HG03342 (cell line): ENCODE data around the gene AGER.
"Not testable (repeated sequence)": the region's sequence is repeated elsewhere in the genome, so short reads cannot be mapped to it uniquely, and the experiment has no call there.

Experiments
- ATAC-seq: cut with Tn5 transposase; IDR thresholded peaks from one replicate; pipeline ENCODE4 v1.9.1; 2021; ENCODE audit warnings: mild to moderate bottlenecking, moderate library complexity; ENCODE audit not compliant: unreplicated experiment

AGER gene

DNA sequence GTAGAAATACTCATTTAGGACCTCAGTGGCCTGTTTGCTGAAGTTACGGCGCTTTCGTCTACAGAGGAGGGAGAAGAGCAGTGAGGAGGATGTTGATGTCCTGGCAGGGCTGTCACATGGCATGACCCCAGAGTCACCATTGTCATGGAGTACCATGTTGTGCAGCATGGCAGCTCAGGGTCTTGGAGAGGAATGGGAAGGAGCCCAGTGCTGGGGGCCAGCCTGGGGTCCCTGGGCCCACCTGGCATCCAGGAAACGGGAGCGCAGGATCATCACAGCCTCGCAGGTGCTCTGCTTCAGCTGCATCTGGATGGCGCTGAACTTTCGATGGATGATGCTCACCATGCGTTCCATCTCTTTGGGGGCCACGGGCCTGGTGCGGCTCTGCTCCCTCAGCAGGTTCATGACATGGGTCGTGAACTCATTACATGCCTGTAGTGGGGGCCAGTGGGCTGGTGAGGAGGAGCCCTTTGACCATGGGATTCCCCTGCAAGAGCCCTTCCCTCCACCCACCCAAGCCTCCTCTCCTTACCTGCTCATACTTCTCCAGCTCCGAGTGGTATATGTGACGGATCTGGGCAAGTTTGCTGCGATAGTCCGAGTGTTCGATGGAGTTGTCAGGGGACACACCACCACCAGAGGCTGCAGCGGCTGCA, 3.8 kb upstream of the AGER start:
- not testable (repeated sequence) for ATAC-seq

DNA sequence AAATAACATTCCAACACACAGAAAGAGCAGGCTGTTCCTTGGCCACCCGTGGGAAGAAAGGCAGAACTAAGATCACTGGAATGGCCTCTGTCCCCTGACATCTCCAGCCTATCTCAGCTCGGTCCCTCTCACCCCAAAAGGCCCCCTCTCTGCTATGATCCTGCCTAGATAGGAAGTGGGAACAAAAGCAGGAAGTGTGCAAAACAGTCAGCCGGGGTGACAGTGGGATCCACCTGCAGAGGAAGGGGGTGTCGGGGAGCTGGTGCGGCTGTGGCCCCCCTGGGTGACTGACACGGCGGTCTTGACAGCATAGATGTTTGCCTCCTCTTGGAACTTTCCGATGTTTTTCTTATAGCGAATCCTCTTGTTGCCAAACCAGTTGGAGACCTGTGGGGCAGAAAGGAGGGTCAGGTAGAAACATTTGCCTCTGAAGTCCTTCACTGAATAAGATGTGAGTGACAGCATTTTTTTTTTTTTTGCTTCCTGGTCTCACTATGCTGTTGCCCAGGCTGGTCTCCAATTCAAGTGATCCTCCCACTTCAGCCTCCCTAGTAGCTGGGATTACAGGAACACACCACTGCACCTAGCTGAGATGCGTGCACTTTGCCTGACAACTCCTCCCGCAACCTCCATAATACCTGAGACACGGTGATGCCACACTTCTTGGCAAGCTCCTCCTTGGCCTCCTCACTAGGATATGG, 3.1 kb upstream of the AGER start:
- no peak for ATAC-seq

DNA sequence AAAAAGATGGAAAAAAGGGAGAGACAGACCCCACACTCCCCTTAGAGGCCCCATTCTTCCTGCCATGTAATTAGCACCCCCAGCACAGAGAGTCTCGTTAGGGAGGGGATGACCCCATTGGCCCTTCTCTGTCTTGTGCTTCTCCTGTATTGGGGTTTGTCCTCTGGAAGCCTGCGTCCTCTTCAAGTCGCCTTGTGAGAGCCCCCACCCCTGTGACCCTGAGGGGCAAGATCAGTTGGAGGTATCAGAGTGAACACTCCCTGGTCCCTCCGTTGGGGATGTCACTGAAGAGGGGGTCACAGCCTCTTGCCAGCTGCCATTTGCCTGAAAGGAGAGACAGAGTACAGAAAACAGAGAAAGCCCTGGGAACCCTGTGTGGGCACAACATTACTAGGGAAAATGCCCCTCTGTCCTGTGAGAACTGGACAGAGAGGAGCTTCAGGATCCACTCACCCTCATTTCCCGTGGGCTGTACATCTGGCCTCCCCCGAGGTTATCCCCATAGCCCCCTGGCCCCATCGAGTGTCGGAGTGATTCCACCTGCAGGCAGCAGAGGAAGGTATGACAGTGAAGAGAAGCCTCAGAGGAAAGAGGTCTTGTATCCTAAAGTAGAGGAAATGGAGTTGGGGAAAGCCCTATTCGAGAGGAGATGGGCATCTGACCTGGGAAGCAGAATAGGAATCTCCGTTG, 2.2 kb upstream of the AGER start:
- ATAC-seq, result not testable (repeated sequence)

DNA sequence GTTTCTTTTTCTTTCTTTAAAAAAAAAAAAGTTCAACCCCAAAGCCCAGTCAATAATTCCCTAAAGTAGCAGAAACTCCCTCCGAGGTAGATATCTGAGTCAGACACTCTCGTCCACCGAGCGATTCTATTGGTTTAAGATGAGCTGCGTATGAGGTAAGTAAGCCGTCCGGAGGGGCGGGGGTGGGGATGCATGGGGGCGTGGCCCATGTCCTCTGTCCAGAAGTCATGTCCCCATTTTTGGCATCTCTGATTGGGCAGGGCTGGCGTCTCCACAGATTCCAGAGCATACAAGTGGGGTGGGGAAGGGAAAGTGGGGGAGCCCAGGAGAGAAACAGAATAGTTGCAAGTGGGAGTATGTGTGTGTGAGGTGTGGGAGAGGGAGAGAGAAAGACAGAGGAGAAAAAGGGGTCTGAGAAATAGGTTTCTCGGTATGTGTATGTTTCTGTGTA, 1.7 kb upstream of the AGER start:
- ATAC-seq, result not testable (repeated sequence)

DNA sequence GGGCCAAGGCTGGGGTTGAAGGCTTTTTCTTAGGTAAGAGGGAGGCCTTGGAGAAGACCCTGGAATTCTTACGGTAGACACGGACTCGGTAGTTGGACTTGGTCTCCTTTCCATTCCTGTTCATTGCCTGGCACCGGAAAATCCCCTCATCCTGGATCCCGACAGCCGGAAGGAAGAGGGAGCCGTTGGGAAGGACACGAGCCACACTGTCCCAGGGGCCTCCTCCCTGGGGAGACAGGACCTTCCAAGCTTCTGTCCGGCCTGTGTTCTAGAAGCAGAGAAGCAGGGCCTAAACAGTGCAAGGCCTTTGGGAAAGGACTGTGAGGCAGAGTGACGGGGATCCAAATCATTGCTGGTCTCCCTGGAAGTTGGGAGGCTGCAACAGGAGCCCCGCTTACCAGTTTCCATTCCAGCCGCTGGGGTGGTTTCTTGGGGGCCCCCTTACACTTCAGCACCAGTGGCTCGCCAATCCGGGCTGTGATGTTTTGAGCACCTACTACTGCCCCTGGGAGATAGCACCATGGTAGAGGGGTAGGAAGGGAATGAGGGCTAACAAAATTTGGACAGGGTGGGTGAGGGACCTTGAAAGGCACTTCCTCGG, 470 bp downstream of the AGER start:
- ATAC-seq, result no peak

DNA sequence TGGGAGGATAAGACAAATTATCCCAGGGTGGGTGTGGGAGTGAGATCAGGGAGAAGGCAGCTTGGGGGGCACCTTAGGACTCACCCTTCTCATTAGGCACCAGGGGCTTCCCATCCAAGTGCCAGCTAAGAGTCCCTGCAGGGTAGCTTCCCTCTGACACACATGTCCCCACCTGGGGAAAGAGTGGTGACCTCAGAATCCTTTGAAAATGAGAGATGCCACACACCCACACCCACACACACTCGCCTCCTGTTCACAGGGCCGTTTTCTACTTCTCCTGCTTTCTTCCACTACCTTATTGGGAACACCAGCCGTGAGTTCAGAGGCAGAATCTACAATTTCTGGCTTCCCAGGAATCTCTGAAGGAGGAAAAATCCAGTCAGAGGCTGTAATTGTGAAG, 1.0 kb downstream of the AGER start:
- ATAC-seq, result no peak

DNA sequence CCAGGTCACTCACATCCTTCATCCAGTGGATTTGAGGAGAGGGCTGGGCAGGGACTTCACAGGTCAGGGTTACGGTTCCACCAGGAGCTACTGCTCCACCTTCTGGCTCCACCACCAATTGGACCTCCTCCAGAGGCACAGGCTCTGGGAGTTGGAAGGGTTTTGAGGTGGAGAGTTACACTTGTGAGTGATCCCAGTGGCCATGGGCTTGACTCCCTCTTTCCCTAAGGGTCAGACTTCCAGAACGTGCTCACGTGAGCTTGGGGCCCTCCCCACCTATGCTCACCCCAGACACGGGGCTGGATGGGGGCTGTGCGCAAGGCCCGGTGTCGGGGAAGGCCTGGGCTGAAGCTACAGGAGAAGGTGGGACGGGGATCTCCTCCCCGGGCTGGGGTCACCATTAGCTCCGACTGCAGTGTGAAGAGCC, 1.5 kb downstream of the AGER start:
- ATAC-seq, result no peak

DNA sequence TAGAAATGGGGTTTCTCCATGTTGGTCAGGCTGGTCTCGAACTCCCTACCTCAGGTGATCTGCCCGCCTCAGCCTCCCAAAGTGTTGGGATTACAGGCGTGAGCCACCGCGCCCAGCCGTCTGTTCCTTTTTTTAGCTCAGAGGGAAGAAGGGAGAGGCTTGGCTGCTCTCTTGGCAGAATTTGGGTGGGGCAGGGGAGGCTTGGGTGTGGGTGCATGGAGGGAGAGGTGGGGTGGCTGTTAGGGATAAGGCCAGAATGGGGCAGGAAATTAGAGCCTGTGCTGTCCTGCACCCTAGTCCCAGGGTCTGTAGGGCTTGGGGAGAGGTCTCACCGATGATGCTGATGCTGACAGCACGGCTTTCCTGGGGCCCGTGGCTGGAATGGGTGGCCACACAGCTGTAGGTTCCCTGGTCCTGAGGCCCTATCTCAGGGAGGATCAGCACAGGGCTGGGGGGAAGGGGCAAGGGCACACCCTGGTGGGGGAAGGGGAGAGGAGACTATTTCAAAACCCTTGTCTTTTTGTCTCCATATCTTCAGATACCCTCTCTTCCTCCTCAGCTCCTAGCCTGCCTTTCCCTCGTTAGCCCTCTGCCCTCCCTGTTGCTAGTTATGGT, 2.0 kb downstream of the AGER start:
- ATAC-seq, result no peak

DNA sequence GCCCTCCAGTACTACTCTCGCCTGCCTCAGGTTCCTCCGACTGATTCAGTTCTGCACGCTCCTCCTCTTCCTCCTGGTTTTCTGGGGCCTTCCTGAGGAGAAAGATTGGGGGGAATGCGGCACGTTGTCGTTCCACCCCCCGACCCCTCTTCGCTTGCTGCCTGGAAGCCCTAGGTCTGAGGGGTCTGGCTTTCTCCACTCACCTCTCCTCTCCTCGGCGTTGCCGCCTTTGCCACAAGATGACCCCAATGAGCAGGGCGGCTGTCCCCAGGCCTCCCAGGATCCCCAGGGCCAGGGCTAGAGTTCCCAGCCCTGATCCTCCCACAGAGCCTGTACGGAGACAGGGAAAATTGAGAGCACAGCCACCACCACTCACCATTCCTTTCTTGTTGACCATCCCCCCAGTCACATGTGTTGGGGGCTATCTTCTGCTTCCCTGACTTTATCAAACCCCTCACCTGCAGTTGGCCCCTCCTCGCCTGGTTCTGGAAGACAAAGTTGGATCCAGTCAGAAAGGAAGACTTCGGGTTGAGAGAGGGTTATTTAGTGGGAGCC, 2.8 kb downstream of the AGER start:
- no peak for ATAC-seq

DNA sequence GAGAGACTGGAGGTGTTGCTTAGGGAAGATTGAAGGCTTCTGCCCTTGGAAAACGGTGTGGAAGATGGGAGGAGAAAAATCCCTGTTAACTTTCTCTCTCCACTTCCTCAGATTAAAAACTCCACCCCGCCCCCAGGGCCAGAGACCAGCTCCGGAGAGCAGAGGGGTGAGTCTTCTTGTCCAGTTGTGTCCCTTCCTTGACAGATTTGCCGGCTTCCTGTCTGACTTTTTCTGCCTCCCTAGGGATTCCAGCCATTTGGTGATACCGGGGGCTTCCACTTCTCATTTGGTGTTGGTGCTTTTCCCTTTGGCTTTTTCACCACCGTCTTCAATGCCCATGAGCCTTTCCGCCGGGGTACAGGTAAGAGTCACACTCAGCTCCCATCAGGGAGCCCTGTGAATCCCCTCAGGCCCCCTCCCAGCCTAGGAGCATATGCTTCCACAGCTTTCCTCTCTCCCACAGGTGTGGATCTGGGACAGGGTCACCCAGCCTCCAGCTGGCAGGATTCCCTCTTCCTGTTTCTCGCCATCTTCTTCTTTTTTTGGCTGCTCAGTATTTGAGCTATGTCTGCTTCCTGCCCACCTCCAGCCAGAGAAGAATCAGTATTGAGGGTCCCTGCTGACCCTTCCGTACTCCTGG, 4.2 kb downstream of the AGER start:
- ATAC-seq, result no peak

DNA sequence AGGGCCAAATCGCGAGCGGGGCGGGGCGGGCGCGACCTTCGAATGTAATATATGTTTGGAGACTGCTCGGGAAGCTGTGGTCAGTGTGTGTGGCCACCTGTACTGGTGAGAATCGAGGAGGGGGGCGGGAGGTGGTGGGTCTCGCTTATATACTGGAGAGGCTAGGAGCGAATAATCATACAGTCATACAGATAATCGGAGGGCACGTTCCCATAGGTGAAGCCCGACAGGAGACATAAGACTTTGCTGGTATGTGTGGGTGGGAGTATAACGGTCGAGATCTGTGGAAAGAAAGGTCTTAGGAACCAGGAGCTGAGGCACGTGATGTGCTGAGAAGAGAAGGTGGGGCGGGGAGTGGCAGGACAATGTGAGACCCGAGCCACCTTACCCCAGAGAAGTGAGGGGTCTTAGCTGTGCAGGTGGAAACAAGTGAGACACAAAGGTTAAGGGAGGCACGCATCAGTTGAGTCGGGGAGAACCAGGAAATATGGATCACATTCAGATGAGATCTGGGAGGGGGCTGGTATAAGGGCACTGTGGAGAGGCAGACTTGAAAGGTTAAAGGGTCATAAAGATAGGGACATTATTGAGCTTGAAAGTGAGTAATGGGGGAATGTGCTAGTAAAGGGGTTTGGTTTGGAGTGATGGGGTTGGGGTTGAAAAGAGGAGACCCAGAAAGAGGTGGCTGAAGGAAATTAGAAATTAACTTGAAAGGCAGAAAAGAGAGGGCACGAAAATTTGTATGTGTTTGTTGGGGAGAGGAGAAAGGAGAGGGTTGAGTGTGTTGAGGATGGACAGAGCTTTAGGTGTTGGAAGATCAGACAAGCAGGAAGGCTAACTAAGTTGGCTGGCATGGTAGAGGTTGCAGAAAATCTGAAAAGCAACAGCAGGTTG, 5.3 kb downstream of the AGER start:
- no peak for ATAC-seq

DNA sequence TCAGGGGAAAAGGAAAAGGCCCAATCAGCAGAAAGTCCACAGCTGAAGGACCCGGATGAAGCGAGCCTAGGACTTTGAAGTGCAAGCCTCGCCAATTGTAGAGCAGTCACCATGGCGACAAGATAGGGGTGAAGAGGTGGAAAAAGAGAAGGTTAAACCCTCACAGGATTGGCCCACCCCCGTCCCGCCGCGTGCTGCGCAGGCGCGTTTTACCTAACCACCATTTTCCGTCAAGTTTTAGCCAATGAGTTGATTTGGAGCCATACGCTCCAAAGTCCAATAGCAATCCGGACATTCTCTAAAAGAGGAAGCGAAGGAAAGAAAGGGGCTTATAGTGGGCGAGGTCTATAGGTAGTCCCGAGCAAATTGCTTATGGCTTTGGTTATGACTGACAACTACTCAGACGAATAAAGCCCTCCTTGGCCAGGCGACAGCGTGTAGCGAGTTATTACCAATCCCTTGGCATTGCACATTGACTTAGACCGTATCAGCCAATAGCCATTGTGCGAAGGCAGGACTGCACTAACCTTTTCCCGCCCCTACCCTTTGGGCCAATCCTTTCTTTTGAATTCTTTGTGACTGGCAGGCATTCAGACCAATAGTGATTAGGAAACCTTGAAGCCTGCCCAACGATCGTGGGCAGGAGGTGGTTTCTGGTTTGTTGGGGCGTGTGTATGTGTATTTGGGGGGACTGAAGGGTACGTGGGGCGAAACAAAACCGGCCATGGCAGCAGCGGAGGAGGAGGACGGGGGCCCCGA, 6.1 kb downstream of the AGER start, which contains the start of gene RNF5:
RNF5 (plus strand) TSS at position 618 of the 759 bp plus-strand sequence; CDS start at position 725, 107 bp downstream.
- peak; percentile 70 for ATAC-seq

DNA sequence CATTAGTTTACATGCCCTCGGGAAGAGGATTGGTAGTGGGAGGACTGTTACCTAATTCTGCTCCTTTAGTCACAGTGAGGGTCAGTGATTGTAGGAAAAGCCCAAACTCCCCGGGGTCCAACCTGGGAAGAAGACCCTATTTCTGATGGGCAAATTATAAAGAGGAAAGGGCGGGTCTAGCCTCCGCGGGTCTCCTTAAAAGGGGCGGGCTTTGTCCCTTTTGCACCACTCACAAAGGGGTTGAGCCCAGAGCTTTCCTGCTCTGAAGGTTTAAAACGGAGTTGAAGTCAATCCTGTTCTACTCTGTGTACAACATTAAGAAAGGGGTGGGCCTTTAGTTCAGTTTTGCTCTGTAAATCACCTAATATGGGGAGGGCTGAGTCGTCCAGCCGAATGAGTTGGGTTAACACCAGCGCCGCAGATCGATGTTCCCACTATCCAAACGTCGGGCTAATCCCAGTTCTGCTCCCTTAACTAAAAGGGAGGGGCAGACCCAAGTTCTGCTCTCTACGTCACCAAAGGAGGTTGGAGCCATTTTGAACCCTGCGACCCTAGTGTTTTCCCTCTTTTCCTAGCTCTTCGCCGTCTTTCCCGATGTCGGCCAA, 6.8 kb downstream of the AGER start:
- no peak for ATAC-seq

DNA sequence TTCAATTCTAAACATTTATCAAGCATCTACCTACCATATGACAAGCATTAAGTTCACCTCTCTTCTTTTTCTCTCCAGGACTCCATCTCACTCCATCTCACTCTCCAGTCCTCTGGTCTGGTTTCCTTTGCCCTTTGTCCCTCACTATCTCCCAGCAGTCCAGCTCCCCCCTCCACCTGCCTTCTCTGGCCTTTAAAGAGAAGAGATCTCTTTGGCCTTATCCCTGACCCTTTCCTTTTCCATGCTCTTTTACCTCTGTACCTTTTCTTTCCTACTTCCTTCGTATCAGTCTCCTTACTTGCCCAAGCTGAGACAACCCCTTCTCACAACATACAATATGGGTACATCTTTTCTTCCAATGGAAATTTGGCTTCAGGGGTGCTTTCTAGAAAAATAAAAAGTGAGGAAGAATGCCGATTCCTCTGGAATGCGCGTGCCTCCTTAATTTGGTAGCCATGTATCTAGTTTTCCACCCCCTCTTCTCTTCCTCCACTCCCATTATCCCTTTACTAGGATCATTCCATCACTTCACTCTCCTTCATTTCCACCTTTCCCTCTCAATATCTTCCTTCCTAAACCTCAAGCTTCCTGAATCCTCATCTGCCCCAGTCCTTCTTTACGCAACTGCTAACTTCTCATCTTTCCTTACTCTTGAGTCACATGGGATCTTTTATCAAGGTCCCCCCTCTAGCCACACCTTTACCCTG, 7.4 kb downstream of the AGER start:
- no peak for ATAC-seq

DNA sequence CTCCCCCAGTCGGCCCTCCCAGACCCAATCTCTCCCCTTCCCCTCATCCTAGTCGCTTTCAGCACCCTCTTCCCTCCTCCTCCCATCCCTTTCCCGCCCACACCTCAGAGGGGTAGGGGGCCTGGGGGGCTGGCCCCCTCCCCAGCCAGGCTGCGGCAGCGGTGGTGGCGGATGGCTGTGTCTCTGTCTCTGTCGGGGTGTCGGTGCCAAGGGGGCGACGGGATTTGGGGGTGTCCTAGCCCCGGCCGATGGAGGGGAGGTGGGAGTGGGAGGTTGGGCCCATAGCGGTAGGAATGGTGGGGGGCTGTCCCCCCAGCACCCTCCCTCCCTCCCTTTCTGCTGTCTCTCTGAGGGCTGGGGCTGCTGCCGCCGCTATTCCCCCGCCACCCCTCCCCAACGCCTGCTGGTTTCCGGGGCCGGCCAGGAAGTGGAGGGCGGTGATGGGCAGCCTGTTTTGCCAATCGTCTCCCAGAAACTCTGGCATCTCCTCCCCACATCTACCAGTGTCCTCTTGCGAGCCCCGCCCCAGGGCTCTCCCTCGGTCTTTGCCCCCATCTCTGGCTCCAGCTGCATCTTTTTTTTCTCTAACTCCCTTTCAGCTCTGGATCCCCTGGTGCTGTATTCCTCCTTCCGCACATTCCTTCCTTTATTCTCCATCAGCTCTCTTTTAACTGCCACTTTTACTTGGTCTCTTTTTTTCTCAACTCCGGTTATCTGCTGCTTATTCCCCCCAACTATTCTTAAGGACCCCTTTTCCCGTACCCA, 8.2 kb downstream of the AGER start, which contains the start of gene AGPAT1:
AGPAT1 (minus strand) TSS at position 374 of the 765 bp plus-strand sequence. CDS start 4,588 bp downstream, outside the sequence.
- peak; percentile 42 for ATAC-seq

DNA sequence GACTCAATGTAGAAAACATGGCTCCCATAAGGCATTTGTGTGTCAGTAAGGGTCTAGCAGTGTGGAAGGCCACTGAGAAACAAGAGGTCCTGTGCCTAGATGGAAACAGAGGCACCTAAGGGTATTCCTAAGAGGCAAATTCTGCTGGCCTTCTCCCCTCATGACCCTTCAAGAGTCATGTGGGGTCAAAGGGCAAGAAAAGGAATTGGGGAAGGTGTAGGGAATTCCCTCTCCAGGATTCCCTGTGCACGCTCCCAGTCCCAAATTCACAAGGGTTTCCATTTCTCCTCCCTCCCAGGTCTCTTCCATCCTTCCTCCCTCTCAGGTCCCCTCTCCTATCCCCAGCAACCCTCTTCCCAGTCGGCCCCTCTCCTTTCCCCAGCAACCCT, 8.7 kb downstream of the AGER start:
- ATAC-seq, result no peak

DNA sequence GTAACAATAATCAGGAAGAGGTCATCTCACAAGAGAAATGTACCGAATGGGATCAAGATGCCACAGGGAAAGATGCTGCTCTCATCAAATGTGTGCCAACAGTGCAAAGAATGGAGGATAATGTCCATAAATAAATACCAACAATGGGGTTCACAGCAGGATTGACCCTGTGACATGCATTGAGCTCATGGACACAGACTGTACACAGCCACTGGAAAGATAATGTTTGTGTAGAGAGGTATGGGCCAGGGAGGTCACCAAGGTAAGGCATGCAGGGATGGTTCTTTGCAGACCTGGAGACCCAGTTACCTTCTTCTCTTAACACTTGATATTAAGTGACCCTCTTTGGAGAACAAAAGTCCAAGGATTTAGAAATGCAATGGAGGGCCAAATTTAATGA, 9.6 kb downstream of the AGER start:
- no peak for ATAC-seq
